ENCODE measurements around the gene MVB12B.

DNA sequence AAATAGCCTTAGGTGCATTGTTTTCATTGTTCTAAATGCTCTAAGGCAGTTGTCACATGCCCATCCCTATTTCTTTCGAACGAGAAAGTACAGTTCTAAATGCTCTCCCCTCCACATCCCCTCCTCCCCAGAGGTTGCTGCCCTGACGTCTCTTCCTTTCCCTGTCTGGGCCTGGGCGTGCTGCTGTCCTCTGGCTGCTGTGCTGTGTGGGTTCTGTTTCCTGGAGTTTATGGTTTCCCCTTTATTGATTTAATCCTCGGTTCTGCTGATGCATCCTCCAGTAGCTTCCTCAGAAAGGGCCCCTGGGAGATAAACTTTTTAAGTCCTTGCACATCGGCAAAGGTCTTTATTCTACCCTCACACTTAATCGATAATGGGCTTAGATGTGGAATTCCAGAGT lies 48.8 kb downstream of the MVB12B start:
- TF ChIP-seq, protein P1, sequence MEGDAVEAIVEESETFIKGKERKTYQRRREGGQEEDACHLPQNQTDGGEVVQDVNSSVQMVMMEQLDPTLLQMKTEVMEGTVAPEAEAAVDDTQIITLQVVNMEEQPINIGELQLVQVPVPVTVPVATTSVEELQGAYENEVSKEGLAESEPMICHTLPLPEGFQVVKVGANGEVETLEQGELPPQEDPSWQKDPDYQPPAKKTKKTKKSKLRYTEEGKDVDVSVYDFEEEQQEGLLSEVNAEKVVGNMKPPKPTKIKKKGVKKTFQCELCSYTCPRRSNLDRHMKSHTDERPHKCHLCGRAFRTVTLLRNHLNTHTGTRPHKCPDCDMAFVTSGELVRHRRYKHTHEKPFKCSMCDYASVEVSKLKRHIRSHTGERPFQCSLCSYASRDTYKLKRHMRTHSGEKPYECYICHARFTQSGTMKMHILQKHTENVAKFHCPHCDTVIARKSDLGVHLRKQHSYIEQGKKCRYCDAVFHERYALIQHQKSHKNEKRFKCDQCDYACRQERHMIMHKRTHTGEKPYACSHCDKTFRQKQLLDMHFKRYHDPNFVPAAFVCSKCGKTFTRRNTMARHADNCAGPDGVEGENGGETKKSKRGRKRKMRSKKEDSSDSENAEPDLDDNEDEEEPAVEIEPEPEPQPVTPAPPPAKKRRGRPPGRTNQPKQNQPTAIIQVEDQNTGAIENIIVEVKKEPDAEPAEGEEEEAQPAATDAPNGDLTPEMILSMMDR (IDR thresholded peaks at IDR 0.05; ENCODE audit: low read depth, low read length) = no peak
- no peak for TF ChIP-seq EZH2phosphoT487 (IDR thresholded peaks at IDR 0.05; ENCODE audit: low read depth)

All from OCI-LY3 (cell line).